Stimulated activated CD4-positive, alpha-beta T cell treated with anti-CD3 and anti-CD28 coated beads, Interleukin-15, amount 100 ng/mL, for 48 hours (primary cell): Measurements from ENCODE around the gene PCDHB8.
A peak's percentile ranks its signal among the peaks of the same experiment; 100 is the strongest.
"Not testable (repeated sequence)": the region's sequence is repeated elsewhere in the genome, so short reads cannot be mapped to it uniquely, and the experiment has no call there.

Source experiments
- DNase-seq, 2 donors: peaks; one replicate each; pipeline ENCODE4 v3.0.0-alpha.2; 2020; ENCODE audit warnings: low read depth in 2 of 2

PCDHB8 gene

DNA sequence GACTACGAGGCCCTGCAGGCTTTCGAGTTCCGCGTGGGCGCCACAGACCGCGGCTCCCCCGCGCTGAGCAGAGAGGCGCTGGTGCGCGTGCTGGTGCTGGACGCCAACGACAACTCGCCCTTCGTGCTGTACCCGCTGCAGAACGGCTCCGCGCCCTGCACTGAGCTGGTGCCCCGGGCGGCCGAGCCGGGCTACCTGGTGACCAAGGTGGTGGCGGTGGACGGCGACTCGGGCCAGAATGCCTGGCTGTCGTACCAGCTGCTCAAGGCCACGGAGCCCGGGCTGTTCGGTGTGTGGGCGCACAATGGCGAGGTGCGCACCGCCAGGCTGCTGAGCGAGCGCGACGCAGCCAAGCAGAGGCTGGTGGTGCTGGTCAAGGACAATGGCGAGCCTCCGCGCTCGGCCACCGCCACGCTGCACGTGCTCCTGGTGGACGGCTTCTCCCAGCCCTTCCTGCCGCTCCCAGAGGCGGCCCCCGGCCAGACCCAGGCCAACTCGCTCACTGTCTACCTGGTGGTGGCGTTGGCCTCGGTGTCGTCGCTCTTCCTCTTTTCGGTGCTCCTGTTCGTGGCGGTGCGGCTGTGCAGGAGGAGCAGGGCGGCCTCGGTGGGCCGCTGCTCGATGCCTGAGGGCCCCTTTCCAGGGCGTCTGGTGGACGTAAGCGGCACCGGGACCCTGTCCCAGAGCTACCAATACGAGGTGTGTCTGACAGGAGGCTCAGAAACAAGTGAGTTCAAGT is 6.7 kb downstream of the PCDHB8 start:
- DNase-seq = not testable (repeated sequence)

DNA sequence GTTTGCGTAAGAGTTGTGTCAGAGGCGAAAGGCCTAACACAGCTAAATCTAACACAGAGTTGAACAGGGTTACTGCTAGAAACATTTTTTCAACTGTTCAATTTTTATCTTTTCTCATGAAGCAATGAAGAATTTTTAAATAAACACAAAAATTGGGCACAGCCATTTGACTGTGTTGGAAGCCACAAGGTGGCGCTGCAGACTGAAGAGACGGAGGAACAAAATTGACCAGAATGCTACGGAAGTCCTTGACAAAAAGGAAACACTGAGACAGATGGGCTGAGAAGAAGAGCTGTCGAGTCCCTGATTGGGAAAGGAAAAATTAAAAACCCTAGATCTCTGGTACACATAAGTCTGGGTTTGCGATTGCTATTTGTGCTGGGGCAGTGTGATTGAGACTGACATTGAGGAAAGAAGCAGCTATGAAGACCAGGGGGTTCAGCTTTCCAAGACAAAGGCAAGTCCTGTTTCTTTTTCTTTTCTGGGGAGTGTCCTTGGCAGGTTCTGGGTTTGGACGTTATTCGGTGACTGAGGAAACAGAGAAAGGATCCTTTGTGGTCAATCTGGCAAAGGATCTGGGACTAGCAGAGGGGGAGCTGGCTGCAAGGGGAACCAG is 9.4 kb downstream of the PCDHB8 start, which contains the start of gene PCDHB9:
Gene PCDHB9, plus strand, starts transcription at position 265 of the 616 bp plus-strand sequence. Its CDS starts 158 bp downstream, at position 423.
- DNase-seq = peak in 1 of 2 donors; percentile 11

DNA sequence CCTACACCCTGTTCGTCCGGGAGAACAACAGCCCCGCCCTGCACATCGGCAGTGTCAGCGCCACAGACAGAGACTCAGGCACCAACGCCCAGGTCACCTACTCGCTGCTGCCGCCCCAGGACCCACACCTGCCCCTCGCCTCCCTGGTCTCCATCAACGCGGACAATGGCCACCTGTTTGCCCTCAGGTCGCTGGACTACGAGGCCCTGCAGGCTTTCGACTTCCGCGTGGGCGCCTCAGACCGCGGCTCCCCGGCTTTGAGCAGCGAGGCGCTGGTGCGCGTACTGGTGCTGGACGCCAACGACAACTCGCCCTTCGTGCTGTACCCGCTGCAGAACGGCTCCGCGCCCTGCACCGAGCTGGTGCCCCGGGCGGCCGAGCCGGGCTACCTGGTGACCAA is 11.1 kb downstream of the PCDHB8 start:
- DNase-seq = not testable (repeated sequence)

DNA sequence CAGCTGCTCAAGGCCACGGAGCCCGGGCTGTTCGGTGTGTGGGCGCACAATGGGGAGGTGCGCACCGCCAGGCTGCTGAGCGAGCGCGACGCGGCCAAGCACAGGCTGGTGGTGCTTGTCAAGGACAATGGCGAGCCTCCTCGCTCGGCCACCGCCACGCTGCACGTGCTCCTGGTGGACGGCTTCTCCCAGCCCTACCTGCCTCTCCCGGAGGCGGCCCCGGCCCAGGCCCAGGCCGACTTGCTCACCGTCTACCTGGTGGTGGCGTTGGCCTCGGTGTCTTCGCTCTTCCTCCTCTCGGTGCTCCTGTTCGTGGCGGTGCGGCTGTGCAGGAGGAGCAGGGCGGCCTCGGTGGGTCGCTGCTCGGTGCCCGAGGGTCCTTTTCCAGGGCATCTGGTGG is 11.5 kb downstream of the PCDHB8 start:
- not testable (repeated sequence) for DNase-seq

DNA sequence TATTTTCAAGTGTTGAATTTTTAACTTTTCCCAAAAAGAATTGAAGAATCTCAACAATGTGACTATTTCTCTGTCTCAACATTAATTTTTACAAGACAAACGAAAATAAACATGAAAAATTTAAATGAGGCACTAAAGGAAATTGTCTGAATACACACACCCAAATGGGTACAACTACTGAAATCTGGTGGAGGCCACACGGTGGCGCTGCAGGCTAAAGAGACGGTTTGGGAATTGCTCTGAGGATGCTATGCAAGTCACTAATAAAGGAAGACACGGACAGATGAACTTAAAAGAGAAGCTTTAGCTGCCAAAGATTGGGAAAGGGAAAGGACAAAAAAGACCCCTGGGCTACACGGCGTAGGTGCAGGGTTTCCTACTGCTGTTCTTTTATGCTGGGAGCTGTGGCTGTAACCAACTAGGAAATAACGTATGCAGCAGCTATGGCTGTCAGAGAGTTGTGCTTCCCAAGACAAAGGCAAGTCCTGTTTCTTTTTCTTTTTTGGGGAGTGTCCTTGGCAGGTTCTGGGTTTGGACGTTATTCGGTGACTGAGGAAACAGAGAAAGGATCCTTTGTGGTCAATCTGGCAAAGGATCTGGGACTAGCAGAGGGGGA is 14.6 kb downstream of the PCDHB8 start, which contains the start of gene PCDHB10:
Gene PCDHB10, plus strand, starts transcription at position 244 of the 616 bp plus-strand sequence. Its CDS starts 200 bp downstream, at position 444.
- no peak for DNase-seq

DNA sequence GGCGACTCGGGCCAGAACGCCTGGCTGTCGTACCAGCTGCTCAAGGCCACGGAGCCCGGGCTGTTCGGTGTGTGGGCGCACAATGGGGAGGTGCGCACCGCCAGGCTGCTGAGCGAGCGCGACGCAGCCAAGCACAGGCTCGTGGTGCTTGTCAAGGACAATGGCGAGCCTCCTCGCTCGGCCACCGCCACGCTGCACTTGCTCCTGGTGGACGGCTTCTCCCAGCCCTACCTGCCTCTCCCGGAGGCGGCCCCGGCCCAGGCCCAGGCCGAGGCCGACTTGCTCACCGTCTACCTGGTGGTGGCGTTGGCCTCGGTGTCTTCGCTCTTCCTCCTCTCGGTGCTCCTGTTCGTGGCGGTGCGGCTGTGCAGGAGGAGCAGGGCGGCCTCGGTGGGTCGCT is 16.7 kb downstream of the PCDHB8 start:
- DNase-seq = not testable (repeated sequence)

DNA sequence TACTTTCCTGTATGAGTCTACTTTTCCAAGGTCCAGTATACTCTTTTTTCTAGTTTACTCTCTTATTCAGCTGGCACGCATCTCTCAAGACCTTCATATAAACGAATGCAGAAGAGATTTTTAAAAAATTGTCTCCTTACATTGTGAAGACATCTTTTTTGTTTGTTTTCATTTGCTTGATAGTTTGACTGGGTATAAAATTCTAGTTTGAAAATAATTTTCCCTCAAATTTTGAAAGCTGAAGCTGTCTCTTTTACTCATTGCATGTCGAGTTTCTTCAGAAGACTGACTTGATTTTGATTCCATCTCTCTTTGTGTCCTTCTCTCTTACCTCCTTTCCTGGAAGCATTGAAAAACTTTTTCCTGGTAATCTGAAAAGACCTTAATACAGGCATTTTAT is 18.8 kb downstream of the PCDHB8 start:
- DNase-seq = no peak

DNA sequence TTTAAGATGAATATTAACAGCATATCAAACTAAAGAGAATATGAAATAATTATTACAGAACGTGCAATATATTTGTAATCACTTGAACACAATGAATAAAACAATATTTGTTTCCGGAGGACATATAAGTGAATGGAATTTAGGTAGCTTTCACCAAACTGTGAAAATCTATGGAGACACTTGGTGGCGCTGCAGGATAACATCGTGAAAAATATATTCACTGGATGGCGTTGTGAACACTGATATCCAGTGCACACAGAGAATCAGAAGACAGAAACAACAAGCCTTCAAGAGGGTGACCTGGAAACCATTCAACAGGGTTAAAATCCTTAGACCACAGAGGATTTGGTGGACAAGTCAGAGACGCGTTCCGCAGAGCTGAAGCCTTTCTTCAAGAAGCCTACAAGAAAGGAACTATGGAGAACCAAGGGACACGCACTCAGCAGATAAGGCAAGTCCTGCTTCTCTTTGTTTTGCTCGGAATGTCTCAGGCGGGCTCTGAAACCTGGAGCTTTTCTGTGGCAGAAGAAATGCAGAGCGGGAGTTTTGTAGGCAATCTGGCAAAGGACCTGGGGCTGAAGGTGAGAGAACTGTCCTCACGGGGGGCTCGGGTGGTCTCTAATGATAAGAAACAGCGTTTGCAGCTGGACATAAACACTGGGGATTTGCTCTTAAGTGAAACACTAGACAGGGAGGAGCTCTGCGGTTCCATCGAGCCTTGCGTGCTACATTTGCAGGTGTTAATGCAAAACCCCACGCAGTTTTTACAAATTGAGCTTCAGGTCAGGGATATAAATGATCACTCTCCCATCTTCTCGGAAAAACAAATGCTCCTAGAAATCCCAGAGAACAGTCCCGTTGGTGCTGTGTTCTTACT is 22.0 kb downstream of the PCDHB8 start, which contains the start of gene PCDHB11:
Gene PCDHB11, plus strand, starts transcription at position 269 of the 877 bp plus-strand sequence. Its CDS starts 148 bp downstream, at position 417.
- DNase-seq = no peak

DNA sequence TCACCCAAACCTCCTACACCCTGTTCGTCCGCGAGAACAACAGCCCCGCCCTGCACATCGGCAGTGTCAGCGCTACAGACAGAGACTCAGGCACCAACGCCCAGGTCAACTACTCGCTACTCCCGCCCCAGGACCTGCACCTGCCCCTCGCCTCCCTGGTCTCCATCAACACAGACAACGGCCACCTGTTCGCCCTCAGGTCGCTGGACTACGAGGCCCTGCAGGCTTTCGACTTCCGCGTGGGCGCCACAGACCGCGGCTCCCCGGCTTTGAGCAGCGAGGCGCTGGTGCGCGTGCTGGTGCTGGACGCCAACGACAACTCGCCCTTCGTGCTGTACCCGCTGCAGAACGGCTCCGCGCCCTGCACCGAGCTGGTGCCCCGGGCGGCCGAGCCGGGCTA is 23.5 kb downstream of the PCDHB8 start:
- not testable (repeated sequence) for DNase-seq

DNA sequence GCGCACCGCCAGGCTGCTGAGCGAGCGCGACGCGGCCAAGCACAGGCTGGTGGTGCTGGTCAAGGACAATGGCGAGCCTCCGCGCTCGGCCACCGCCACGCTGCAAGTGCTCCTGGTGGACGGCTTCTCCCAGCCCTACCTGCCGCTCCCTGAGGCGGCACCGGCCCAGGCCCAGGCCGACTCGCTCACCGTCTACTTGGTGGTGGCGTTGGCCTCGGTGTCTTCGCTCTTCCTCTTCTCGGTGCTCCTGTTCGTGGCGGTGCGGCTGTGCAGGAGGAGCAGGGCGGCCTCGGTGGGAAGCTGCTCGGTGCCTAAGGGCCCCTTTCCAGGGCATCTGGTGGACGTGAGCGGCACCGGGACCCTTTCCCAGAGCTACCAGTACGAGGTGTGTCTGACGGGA is 24.1 kb downstream of the PCDHB8 start:
- DNase-seq = not testable (repeated sequence)

DNA sequence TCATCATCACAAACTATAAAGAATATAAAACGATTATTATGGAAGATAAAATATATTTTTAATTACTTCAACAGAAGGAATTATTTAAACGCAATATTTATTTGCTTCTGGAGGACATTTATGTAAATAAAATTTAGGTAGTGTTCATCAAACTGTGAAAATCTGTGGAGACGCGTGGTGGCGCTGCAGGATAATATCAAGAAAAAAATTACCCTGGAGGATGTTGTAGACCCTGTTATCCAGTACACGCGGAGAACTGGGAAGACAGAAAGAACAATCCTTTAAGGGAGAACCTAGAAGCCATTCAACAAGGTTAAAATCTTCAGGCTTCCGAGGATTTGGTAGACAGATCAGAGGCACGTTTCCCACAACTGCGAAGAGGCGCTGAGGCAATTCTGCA is 30.9 kb downstream of the PCDHB8 start, which contains the start of gene PCDHB12:
Gene PCDHB12, plus strand, starts transcription at position 242 of the 400 bp plus-strand sequence. CDS start 189 bp downstream, outside the sequence.
- no peak for DNase-seq

DNA sequence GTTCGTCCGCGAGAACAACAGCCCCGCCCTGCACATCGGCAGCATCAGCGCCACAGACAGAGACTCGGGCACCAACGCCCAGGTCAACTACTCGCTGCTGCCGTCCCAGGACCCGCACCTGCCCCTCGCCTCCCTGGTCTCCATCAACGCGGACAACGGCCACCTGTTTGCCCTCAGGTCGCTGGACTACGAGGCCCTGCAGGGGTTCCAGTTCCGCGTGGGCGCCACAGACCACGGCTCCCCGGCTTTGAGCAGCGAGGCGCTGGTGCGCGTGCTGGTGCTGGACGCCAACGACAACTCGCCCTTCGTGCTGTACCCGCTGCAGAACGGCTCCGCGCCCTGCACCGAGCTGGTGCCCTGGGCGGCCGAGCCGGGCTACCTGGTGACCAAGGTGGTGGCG is 32.7 kb downstream of the PCDHB8 start:
- DNase-seq = not testable (repeated sequence)

DNA sequence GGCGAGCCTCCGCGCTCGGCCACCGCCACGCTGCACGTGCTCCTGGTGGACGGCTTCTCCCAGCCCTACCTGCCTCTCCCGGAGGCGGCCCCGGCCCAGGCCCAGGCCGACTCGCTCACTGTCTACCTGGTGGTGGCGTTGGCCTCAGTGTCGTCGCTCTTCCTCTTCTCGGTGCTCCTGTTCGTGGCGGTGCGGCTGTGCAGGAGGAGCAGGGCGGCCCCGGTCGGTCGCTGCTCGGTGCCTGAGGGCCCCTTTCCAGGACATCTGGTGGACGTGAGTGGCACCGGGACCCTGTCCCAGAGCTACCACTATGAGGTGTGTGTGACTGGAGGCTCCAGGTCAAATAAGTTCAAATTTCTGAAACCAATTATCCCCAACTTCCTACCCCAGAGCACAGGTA is 33.3 kb downstream of the PCDHB8 start:
- DNase-seq = not testable (repeated sequence)

DNA sequence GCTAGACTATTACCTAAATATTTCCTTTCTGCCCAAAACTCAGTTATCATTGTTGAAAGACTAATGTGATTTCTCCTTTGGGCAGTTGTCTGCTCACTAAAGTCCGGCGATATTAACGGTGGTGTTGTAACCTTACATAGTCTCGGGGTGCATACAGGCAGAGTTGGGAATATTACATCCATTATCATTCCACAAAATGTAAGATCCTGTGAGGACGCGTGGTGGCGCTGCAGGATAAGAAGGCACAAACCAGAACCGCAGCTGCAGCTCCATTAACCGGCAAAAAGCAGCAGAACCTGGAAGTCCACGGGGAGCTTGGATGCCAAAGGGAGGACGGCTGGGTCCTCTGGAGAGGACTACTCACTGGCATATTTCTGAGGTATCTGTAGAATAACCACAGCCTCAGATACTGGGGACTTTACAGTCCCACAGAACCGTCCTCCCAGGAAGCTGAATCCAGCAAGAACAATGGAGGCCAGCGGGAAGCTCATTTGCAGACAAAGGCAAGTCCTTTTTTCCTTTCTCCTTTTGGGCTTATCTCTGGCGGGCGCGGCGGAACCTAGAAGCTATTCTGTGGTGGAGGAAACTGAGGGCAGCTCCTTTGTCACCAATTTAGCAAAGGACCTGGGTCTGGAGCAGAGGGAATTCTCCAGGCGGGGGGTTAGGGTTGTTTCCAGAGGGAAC is 36.2 kb downstream of the PCDHB8 start, which contains the start of gene PCDHB13:
Gene PCDHB13, plus strand, starts transcription at position 264 of the 684 bp plus-strand sequence. Its CDS starts 205 bp downstream, at position 469.
- DNase-seq = not testable (repeated sequence)

DNA sequence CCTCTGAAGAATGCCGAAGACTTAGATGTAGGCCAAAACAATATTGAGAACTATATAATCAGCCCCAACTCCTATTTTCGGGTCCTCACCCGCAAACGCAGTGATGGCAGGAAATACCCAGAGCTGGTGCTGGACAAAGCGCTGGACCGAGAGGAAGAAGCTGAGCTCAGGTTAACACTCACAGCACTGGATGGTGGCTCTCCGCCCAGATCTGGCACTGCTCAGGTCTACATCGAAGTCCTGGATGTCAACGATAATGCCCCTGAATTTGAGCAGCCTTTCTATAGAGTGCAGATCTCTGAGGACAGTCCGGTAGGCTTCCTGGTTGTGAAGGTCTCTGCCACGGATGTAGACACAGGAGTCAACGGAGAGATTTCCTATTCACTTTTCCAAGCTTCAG is 37.0 kb downstream of the PCDHB8 start:
- not testable (repeated sequence) for DNase-seq

DNA sequence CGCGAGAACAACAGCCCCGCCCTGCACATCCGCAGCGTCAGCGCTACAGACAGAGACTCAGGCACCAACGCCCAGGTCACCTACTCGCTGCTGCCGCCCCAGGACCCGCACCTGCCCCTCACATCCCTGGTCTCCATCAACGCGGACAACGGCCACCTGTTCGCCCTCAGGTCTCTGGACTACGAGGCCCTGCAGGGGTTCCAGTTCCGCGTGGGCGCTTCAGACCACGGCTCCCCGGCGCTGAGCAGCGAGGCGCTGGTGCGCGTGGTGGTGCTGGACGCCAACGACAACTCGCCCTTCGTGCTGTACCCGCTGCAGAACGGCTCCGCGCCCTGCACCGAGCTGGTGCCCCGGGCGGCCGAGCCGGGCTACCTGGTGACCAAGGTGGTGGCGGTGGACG is 37.9 kb downstream of the PCDHB8 start:
- DNase-seq = not testable (repeated sequence)

DNA sequence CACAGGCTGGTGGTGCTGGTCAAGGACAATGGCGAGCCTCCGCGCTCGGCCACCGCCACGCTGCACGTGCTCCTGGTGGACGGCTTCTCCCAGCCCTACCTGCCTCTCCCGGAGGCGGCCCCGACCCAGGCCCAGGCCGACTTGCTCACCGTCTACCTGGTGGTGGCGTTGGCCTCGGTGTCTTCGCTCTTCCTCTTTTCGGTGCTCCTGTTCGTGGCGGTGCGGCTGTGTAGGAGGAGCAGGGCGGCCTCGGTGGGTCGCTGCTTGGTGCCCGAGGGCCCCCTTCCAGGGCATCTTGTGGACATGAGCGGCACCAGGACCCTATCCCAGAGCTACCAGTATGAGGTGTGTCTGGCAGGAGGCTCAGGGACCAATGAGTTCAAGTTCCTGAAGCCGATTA is 38.4 kb downstream of the PCDHB8 start:
- DNase-seq = not testable (repeated sequence)

DNA sequence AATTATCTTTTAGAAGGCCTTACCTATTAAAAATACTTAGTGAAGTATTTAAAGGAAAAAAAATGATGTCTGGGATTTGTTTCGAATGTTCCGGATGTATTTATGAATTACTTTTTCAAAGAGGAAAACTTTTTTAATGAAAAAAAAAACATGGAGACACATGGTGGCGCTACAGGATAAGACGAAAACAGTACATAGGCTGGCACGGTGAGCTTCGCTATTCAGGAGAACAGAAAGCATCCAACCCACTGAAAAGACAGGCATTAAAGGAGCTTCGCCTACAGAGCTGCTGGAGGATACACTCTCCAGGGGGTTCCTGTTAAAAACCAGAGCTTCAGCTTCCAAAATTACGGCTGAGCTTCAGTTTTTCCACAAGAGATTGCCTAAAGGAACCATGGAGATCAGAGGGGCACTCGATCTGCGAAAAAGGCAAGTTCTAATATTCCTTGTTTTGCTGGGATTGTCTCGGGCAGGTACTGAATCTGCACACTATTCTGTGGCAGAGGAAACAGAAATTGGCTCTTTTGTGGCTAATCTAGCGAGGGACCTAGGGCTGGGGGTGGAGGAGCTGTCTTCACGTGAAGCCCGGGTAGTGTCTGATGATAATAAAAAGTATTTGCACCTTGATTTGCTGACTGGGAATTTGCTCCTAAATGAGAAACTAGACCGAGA is 45.7 kb downstream of the PCDHB8 start, which contains the start of gene PCDHB14:
Gene PCDHB14, plus strand, starts transcription at position 232 of the 672 bp plus-strand sequence. Its CDS starts 163 bp downstream, at position 395.
- DNase-seq = no peak

DNA sequence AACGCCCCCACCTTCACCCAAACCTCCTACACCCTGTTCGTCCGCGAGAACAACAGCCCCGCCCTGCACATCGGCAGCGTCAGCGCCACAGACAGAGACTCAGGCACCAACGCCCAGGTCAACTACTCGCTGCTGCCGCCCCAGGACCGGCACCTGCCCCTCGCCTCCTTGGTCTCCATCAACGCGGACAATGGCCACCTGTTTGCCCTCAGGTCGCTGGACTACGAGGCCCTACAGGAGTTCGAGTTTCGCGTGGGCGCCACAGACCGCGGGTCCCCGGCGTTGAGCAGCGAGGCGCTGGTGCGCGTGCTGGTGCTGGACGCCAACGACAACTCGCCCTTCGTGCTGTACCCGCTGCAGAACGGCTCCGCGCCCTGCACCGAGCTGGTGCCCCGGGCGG is 47.3 kb downstream of the PCDHB8 start:
- DNase-seq = not testable (repeated sequence)

DNA sequence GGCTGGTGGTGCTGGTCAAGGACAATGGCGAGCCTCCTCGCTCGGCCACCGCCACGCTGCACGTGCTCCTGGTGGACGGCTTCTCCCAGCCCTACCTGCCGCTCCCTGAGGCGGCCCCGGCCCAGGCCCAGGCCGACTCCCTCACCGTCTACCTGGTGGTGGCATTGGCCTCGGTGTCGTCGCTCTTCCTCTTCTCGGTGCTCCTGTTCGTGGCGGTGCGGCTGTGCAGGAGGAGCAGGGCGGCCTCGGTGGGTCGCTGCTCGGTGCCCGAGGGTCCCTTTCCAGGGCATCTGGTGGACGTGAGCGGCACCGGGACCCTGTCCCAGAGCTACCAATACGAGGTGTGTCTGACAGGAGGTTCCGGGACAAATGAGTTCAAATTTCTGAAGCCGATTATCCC is 47.8 kb downstream of the PCDHB8 start:
- not testable (repeated sequence) for DNase-seq
